GM23338 (cell line): ENCODE results near the gene MYH15. TPM values are rescaled to one million over a fixed set of nuclear protein-coding genes. Genes with fewer than 3 reads are reported as not detected.

Experiments
- ATAC-seq: fragments of 200-7000 bp; cut with Tn5 transposase; 3 replicates; pipeline ENCODE4 v1.9.1; 2020
- DNase-seq: peaks from one replicate; pipeline ENCODE4 v3.0.0-alpha.2; 2015; ENCODE audit warnings: low spot score
- H2AFZ ChIP-seq: fragments of 200-600 bp; sonication (generic); 2 replicates; pipeline ENCODE4 v1.8.0; 2016; ENCODE audit warnings: antibody characterized with exemption, mild to moderate bottlenecking, moderate library complexity
- H3F3A ChIP-seq: fragments of 200-600 bp; sonication (generic); replicated peaks from 2 replicates; pipeline ENCODE4 v1.8.0; 2017; ENCODE audit warnings: antibody characterized with exemption, mixed run types, low read depth
- H3K27ac ChIP-seq: fragments of 200-600 bp; sonication (generic); 2 replicates; pipeline ENCODE4 v1.6.1; 2016; ENCODE audit warnings: low read depth
- H3K27me3 ChIP-seq: fragments of 200-600 bp; sonication (generic); 2 replicates; pipeline ENCODE4 v1.8.0; 2016; ENCODE audit warnings: mild to moderate bottlenecking, mixed run types, moderate library complexity; ENCODE audit not compliant: insufficient read depth
- H3K36me3 ChIP-seq: fragments of 200-600 bp; sonication (generic); 2 replicates; pipeline ENCODE4 v1.8.0; 2016; ENCODE audit warnings: mild to moderate bottlenecking; ENCODE audit not compliant: insufficient read depth
- H3K4me1 ChIP-seq: fragments of 200-600 bp; sonication (generic); 2 replicates; pipeline ENCODE4 v1.8.0; 2016; ENCODE audit warnings: mild to moderate bottlenecking, moderate library complexity; ENCODE audit not compliant: insufficient read depth
- H3K4me2 ChIP-seq: fragments of 200-600 bp; sonication (generic); 2 replicates; pipeline ENCODE4 v1.7.1; 2017; ENCODE audit warnings: mixed run types
- H3K4me3 ChIP-seq: fragments of 200-600 bp; sonication (generic); 2 replicates; pipeline ENCODE4 v1.6.1; 2016; ENCODE audit warnings: mixed run types
- H3K79me2 ChIP-seq: fragments of 200-600 bp; sonication (generic); replicated peaks from 2 replicates; pipeline ENCODE4 v1.8.0; 2017; ENCODE audit warnings: mild to moderate bottlenecking; ENCODE audit not compliant: insufficient read depth
- H3K9me2 ChIP-seq: fragments of 200-600 bp; sonication (generic); 2 replicates; pipeline ENCODE4 v1.8.0; 2017; ENCODE audit not compliant: insufficient read depth
- H4K20me1 ChIP-seq: fragments of 200-600 bp; sonication (generic); replicated peaks from 2 replicates; pipeline ENCODE4 v1.8.0; 2017; ENCODE audit warnings: mild to moderate bottlenecking; ENCODE audit not compliant: insufficient read depth
- H3K27ac Mint-ChIP-seq: 2 replicates; pipeline ENCODE4 v1.8.0; 2020; ENCODE audit warnings: inconsistent platforms, mild to moderate bottlenecking, moderate library complexity, mixed read lengths
- H3K27me3 Mint-ChIP-seq: 3 replicates; pipeline ENCODE4 v1.8.0; 2022; ENCODE audit warnings: low read depth, mild to moderate bottlenecking, moderate library complexity, mixed read lengths, inconsistent platforms; ENCODE audit not compliant: insufficient read depth, poor library complexity
- H3K36me3 Mint-ChIP-seq: 3 replicates; pipeline ENCODE4 v1.8.0; 2021; ENCODE audit warnings: low read depth, mild to moderate bottlenecking, inconsistent platforms, moderate library complexity, mixed read lengths
- H3K4me1 Mint-ChIP-seq: 3 replicates; pipeline ENCODE4 v1.8.0; 2020; ENCODE audit warnings: mild to moderate bottlenecking, inconsistent platforms, mixed read lengths
- H3K4me3 Mint-ChIP-seq: 3 replicates; pipeline ENCODE4 v1.8.0; 2021; ENCODE audit warnings: moderate library complexity, mild to moderate bottlenecking, inconsistent platforms, mixed read lengths
- H3K9me3 Mint-ChIP-seq: 3 replicates; pipeline ENCODE4 v1.8.0; 2020; ENCODE audit warnings: moderate library complexity, mild to moderate bottlenecking, inconsistent platforms, mixed read lengths
- CREB1 ChIP-seq: fragments of 250-450 bp; sonication (Bioruptor Pico); IDR thresholded peaks from 2 replicates; pipeline ENCODE4 v1.5.0; 2020; ENCODE audit warnings: low read depth, mild to moderate bottlenecking, moderate library complexity
- ETS1 ChIP-seq: IDR thresholded peaks from 2 replicates; pipeline ENCODE4 v1.6.1; 2016; ENCODE audit warnings: antibody characterized with exemption
- EZH2phosphoT487 ChIP-seq: fragments of 200-600 bp; sonication (generic); IDR thresholded peaks from one replicate; pipeline ENCODE4 v1.8.1; 2018; ENCODE audit warnings: antibody characterized with exemption; ENCODE audit not compliant: unreplicated experiment
- JUNB ChIP-seq: IDR thresholded peaks from one replicate; pipeline ENCODE4 v1.6.1; 2016; ENCODE audit warnings: antibody characterized with exemption; ENCODE audit not compliant: unreplicated experiment
- NANOG ChIP-seq: IDR thresholded peaks from 2 replicates; pipeline ENCODE4 v1.6.1; 2016; ENCODE audit warnings: antibody characterized with exemption, borderline replicate concordance
- STAT1 ChIP-seq: IDR thresholded peaks from one replicate; pipeline ENCODE4 v1.6.1; 2016; ENCODE audit warnings: antibody characterized with exemption; ENCODE audit not compliant: unreplicated experiment
- ZNF114 ChIP-seq: fragments of 250-450 bp; sonication (Bioruptor Pico); IDR thresholded peaks from 2 replicates; pipeline ENCODE4 v1.5.0; 2020; ENCODE audit warnings: mild to moderate bottlenecking, moderate library complexity
- ZNF331 ChIP-seq: fragments of 250-450 bp; sonication (Bioruptor Pico); IDR thresholded peaks from 2 replicates; pipeline ENCODE4 v1.5.0; 2020; ENCODE audit warnings: low read depth, mild to moderate bottlenecking, moderate library complexity
- ZNF462 ChIP-seq: fragments of 250-450 bp; sonication (Bioruptor Pico); IDR thresholded peaks from 2 replicates; pipeline ENCODE4 v1.5.0; 2020; ENCODE audit warnings: mild to moderate bottlenecking, moderate library complexity
- polyA plus RNA-seq: library from polyadenylated mRNA; unstranded; fragments of >200 nt; fragmentation: Nextera tagmentation; extraction: Ambion mirVana; gene quantifications from 2 replicates; pipeline ENCODE4 v1.2.1, GENCODE V29; 2016
- total RNA-seq: library from RNA; depleted of rRNA; stranded (reverse); fragments of >200 nt; shearing (Covaris generic); gene quantifications from 2 replicates; pipeline ENCODE4 v1.2.3, GENCODE V29; 2014
- TF ChIP-seq, protein P1 (sequence below): IDR thresholded peaks from one replicate; pipeline ENCODE4 v1.6.1; 2018; ENCODE audit warnings: antibody characterized with exemption; ENCODE audit not compliant: unreplicated experiment

MYH15 gene
- total and polyA plus RNA-seq, 2 experiments from 2014 or later: 0.07 TPM; not detected in 1

DNA sequence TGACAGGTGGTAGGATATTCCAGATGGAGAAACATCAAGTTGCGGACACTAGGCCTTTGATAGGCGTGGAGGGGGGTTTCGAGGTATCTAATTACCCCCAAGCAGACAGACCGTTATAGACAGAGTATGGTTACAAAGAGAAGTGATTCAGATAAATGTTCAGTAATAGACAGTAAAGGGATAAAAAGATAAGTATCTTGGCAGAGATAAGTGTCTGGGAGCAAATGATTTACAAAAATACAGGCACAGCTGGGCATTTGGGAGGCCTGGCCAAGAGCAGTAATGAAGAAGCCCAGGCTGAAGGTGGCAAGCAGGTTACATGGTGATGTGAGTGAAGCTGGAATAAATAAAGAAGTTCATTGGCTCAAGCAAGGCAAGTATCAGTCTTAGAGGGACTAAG is 659 bp upstream of the MYH15 start:
- Histone ChIP-seq H3K36me3 (no peaks in the 10 kb centered on the region), H4K20me1 (no peaks in the 10 kb centered on the region), H3K27ac (no peak overlapping the region), H3K9me2 (no peaks in the 10 kb centered on the region), H3K27me3 (no peaks in the 10 kb centered on the region), H3K4me2 (no peak overlapping the region), H3K79me2 (no peaks in the 10 kb centered on the region), H3K4me1 (peaks cover 12% of the 10 kb centered on the region), H3F3A (no peaks in the 10 kb centered on the region), H2AFZ (no peak overlapping the region), H3K4me3 (no peak overlapping the region)
- Mint-ChIP-seq H3K9me3 (no peaks in the 10 kb centered on the region), H3K27me3 (no peaks in the 10 kb centered on the region), H3K4me3 (no peak overlapping the region), H3K36me3 (no peaks in the 10 kb centered on the region), H3K27ac (no peak overlapping the region), H3K4me1 (peaks cover 9% of the 10 kb centered on the region)
- DNase-seq: no peak
- TF ChIP-seq ETS1 (no peak), ZNF462 (CRISPR knock-in tag) (no peak), NANOG (no peak), STAT1 (no peak)
- ATAC-seq: no peak

DNA sequence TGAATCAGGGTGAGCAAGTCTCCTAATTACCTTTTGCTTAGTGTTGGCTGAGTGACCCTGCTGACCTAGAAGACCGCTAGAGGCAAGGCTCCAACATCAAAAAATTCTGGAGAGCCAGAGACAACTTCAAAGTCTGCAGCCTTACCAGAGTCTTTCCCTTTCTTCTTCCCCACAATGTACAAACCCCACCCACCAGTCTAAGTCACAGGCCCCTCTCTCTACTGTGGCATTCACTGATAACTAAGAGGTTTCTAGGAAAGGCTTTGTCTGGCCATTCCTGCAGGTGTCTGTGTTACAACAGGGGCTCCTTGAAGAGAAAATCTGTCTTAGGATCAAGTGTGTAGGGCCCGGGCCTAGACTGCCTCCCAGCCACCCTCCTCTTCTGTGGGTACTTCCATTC is 525 bp downstream of the MYH15 start:
- no peak for DNase-seq
- Mint-ChIP-seq H3K27me3 (no peaks in the 10 kb centered on the region), H3K4me3 (no peak overlapping the region), H3K27ac (no peak overlapping the region), H3K36me3 (no peaks in the 10 kb centered on the region), H3K9me3 (no peaks in the 10 kb centered on the region), H3K4me1 (peaks cover 9% of the 10 kb centered on the region)
- Histone ChIP-seq H3K4me3 (no peak overlapping the region), H4K20me1 (no peaks in the 10 kb centered on the region), H3K4me1 (peaks cover 12% of the 10 kb centered on the region), H3K9me2 (no peaks in the 10 kb centered on the region), H3K36me3 (no peaks in the 10 kb centered on the region), H3F3A (no peaks in the 10 kb centered on the region), H3K27me3 (no peaks in the 10 kb centered on the region), H3K79me2 (no peaks in the 10 kb centered on the region), H2AFZ (no peak overlapping the region), H3K4me2 (no peak overlapping the region), H3K27ac (no peak overlapping the region)
- no peak for ATAC-seq
- TF ChIP-seq, protein P1, sequence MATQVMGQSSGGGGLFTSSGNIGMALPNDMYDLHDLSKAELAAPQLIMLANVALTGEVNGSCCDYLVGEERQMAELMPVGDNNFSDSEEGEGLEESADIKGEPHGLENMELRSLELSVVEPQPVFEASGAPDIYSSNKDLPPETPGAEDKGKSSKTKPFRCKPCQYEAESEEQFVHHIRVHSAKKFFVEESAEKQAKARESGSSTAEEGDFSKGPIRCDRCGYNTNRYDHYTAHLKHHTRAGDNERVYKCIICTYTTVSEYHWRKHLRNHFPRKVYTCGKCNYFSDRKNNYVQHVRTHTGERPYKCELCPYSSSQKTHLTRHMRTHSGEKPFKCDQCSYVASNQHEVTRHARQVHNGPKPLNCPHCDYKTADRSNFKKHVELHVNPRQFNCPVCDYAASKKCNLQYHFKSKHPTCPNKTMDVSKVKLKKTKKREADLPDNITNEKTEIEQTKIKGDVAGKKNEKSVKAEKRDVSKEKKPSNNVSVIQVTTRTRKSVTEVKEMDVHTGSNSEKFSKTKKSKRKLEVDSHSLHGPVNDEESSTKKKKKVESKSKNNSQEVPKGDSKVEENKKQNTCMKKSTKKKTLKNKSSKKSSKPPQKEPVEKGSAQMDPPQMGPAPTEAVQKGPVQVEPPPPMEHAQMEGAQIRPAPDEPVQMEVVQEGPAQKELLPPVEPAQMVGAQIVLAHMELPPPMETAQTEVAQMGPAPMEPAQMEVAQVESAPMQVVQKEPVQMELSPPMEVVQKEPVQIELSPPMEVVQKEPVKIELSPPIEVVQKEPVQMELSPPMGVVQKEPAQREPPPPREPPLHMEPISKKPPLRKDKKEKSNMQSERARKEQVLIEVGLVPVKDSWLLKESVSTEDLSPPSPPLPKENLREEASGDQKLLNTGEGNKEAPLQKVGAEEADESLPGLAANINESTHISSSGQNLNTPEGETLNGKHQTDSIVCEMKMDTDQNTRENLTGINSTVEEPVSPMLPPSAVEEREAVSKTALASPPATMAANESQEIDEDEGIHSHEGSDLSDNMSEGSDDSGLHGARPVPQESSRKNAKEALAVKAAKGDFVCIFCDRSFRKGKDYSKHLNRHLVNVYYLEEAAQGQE: no peak
- TF ChIP-seq ZNF114 (CRISPR knock-in tag) (no peak), CREB1 (no peak), EZH2phosphoT487 (no peak), ZNF331 (CRISPR knock-in tag) (no peak), JUNB (no peak), ETS1 (no peak)
